HepG2 (cell line): ENCODE results near the gene ZNF22. TPM values are rescaled to one million over a fixed set of nuclear protein-coding genes. Genes with fewer than 3 reads are reported as not detected.

ENCODE experiments used
- CREB3 ChIP-seq: sonication (generic); formaldehyde crosslinking; IDR thresholded peaks from 2 replicates; pipeline ENCODE4 v1.5.0; 2020; ENCODE audit warnings: missing genetic modification reagents
- ELF3 ChIP-seq: IDR thresholded peaks from 2 replicates; pipeline ENCODE4 v1.6.1; 2016; ENCODE audit warnings: missing genetic modification reagents, missing compliant biosample characterization
- FOXA3 ChIP-seq: IDR thresholded peaks from 2 replicates; pipeline ENCODE4 v1.6.1; 2016; ENCODE audit warnings: missing genetic modification reagents, missing compliant biosample characterization
- FOXJ3 ChIP-seq: sonication (generic); formaldehyde crosslinking; IDR thresholded peaks from 2 replicates; pipeline ENCODE4 v1.4.0; 2020; ENCODE audit warnings: missing genetic modification reagents, mild to moderate bottlenecking, borderline replicate concordance
- GABPA ChIP-seq, 2 experiments: IDR thresholded peaks; 2 replicates each; pipeline ENCODE4 v1.6.1; 2011 to 2016; ENCODE audit warnings: low read depth in 2 of 2, low read length in 1 of 2, missing biosample characterization in 1 of 2, missing genetic modification characterization in 1 of 2
- GATAD2A ChIP-seq: IDR thresholded peaks from 2 replicates; pipeline ENCODE4 v1.6.1; 2016
- LCORL ChIP-seq, 2 experiments: fragments of 450-650 bp in 1 of 2; sonication (generic) in 1 of 2; formaldehyde crosslinking in 1 of 2; IDR thresholded peaks; 2 replicates each; pipeline versions ENCODE4 v1.5.0 to v1.6.1; 2017 to 2020; ENCODE audit warnings: antibody characterized with exemption in 1 of 2, missing genetic modification reagents in 1 of 2
- MEF2D ChIP-seq: sonication (generic); formaldehyde crosslinking; IDR thresholded peaks from 2 replicates; pipeline ENCODE4 v1.5.1; 2020; ENCODE audit warnings: mild to moderate bottlenecking, missing genetic modification reagents
- NR2F6 ChIP-seq, 2 experiments: IDR thresholded peaks; 2 replicates each; pipeline ENCODE4 v1.6.1; 2016; ENCODE audit warnings: antibody characterized with exemption in 1 of 2, mild to moderate bottlenecking in 1 of 2
- RFX1 ChIP-seq: fragments of 450-650 bp; IDR thresholded peaks from 2 replicates; pipeline ENCODE4 v1.6.1; 2017
- ZBTB8A ChIP-seq: sonication (generic); formaldehyde crosslinking; IDR thresholded peaks from 2 replicates; pipeline ENCODE4 v1.4.0; 2020; ENCODE audit warnings: mild to moderate bottlenecking, low read depth, missing genetic modification reagents, borderline replicate concordance
- ZNF546 ChIP-seq: sonication (generic); formaldehyde crosslinking; conservative IDR thresholded peaks from 2 replicates; pipeline ENCODE4 v1.8.1; 2023; ENCODE audit warnings: mild to moderate bottlenecking, missing genetic modification reagents
- ZNF770 ChIP-seq: sonication (generic); formaldehyde crosslinking; IDR thresholded peaks from 2 replicates; pipeline ENCODE4 v1.5.0; 2020; ENCODE audit warnings: mild to moderate bottlenecking, missing genetic modification reagents
- polyA plus RNA-seq, 8 experiments: library from polyadenylated mRNA; depleted of rRNA in 3 of 8; stranded (reverse) in 7 of 8; unstranded in 1 of 8; fragments of >200 nt; fragmentation: Illumina TruSeq in 4 of 8; extraction: Trizol in 4 of 8; gene quantifications; 2 replicates each; pipeline versions ENCODE4 v1.2.1 to v1.2.3, GENCODE V29; 2011 to 2016; ENCODE audit warnings: low read depth in 4 of 8, missing spikeins in 1 of 8, mixed read lengths in 1 of 8; ENCODE audit not compliant: insufficient read depth in 1 of 8
- total RNA-seq, 5 experiments: library from RNA; depleted of rRNA; stranded (reverse); fragments of >200 nt; fragmentation: Illumina TruSeq; extraction: Trizol; gene quantifications; 2 replicates each; pipeline ENCODE4 v1.2.3, GENCODE V29; 2016; ENCODE audit warnings: low read depth in 1 of 5
- TF ChIP-seq, protein P1 (sequence below): sonication (generic); formaldehyde crosslinking; IDR thresholded peaks from 2 replicates; pipeline ENCODE4 v1.4.0; 2020; ENCODE audit warnings: mild to moderate bottlenecking, missing genetic modification reagents, borderline replicate concordance
- TF ChIP-seq, protein P2 (sequence below): sonication (generic); formaldehyde crosslinking; IDR thresholded peaks from 2 replicates; pipeline ENCODE4 v1.4.0; 2020; ENCODE audit warnings: missing genetic modification reagents, mild to moderate bottlenecking, borderline replicate concordance
- TF ChIP-seq, protein P3 (sequence below): IDR thresholded peaks from 2 replicates; pipeline ENCODE4 v1.4.0; 2020; ENCODE audit warnings: mild to moderate bottlenecking, missing genetic modification reagents

The ZNF22 gene
- total and polyA plus RNA-seq, 2 of the 13 experiments (the other 11 are each of a cell fraction or from before 2014, with no cell fraction given), result 0.40 to 1.3 TPM

DNA sequence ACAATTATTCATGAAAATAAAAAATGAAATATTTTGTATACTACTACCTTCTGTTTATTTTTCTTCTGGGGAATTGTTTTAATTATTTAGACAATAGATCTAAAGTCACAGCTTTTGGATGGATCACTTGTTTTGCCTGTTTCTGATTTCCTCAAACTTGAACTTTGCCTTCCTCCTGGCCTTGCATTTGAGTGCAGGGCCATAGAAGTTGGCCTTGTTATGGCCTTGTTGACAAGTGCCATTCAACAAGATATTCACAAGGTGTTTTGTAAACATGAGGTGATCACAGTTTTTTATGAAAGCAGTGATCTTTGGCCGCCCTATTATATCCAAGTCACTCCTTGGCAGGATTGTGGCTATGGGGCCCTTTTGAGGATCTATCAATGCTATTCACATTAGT lies 4.6 kb downstream of the ZNF22 start (continued):
- no peak for TF ChIP-seq ZBTB8A
- TF ChIP-seq FOXA3, result peak; percentile 97
- TF ChIP-seq CREB3, result no peak
- TF ChIP-seq, protein P1, sequence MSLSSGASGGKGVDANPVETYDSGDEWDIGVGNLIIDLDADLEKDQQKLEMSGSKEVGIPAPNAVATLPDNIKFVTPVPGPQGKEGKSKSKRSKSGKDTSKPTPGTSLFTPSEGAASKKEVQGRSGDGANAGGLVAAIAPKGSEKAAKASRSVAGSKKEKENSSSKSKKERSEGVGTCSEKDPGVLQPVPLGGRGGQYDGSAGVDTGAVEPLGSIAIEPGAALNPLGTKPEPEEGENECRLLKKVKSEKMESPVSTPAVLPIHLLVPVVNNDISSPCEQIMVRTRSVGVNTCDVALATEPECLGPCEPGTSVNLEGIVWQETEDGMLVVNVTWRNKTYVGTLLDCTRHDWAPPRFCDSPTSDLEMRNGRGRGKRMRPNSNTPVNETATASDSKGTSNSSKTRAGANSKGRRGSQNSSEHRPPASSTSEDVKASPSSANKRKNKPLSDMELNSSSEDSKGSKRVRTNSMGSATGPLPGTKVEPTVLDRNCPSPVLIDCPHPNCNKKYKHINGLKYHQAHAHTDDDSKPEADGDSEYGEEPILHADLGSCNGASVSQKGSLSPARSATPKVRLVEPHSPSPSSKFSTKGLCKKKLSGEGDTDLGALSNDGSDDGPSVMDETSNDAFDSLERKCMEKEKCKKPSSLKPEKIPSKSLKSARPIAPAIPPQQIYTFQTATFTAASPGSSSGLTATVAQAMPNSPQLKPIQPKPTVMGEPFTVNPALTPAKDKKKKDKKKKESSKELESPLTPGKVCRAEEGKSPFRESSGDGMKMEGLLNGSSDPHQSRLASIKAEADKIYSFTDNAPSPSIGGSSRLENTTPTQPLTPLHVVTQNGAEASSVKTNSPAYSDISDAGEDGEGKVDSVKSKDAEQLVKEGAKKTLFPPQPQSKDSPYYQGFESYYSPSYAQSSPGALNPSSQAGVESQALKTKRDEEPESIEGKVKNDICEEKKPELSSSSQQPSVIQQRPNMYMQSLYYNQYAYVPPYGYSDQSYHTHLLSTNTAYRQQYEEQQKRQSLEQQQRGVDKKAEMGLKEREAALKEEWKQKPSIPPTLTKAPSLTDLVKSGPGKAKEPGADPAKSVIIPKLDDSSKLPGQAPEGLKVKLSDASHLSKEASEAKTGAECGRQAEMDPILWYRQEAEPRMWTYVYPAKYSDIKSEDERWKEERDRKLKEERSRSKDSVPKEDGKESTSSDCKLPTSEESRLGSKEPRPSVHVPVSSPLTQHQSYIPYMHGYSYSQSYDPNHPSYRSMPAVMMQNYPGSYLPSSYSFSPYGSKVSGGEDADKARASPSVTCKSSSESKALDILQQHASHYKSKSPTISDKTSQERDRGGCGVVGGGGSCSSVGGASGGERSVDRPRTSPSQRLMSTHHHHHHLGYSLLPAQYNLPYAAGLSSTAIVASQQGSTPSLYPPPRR, result peak; percentile 83; the same call in 1 of the 2 replicates
- no peak for TF ChIP-seq NR2F6 (IDR thresholded peaks at IDR 0.05)
- TF ChIP-seq NR2F6 (CRISPR knock-in tag; IDR thresholded peaks at IDR 0.05), result peak; percentile 75
- TF ChIP-seq MEF2D (CRISPR knock-in tag), result peak; percentile 63; the same call in 1 of the 2 replicates
- peak; percentile 62; the same call in 1 of the 2 replicates for TF ChIP-seq FOXJ3 (CRISPR knock-in tag)
- TF ChIP-seq, protein P2, sequence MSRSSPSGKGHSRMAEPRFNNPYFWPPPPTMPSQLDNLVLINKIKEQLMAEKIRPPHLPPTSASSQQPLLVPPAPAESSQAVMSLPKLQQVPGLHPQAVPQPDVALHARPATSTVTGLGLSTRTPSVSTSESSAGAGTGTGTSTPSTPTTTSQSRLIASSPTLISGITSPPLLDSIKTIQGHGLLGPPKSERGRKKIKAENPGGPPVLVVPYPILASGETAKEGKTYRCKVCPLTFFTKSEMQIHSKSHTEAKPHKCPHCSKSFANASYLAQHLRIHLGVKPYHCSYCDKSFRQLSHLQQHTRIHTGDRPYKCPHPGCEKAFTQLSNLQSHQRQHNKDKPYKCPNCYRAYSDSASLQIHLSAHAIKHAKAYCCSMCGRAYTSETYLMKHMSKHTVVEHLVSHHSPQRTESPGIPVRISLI, result peak; percentile 82
- no peak for TF ChIP-seq ZNF770 (CRISPR knock-in tag)
- TF ChIP-seq RFX1, result no peak
- no peak for TF ChIP-seq LCORL (IDR thresholded peaks at IDR 0.05)
- TF ChIP-seq LCORL (CRISPR knock-in tag; IDR thresholded peaks at IDR 0.05), result 0 out of 2 replicates have a peak, but pooled peaks have one; percentile 35
- TF ChIP-seq, protein P3, sequence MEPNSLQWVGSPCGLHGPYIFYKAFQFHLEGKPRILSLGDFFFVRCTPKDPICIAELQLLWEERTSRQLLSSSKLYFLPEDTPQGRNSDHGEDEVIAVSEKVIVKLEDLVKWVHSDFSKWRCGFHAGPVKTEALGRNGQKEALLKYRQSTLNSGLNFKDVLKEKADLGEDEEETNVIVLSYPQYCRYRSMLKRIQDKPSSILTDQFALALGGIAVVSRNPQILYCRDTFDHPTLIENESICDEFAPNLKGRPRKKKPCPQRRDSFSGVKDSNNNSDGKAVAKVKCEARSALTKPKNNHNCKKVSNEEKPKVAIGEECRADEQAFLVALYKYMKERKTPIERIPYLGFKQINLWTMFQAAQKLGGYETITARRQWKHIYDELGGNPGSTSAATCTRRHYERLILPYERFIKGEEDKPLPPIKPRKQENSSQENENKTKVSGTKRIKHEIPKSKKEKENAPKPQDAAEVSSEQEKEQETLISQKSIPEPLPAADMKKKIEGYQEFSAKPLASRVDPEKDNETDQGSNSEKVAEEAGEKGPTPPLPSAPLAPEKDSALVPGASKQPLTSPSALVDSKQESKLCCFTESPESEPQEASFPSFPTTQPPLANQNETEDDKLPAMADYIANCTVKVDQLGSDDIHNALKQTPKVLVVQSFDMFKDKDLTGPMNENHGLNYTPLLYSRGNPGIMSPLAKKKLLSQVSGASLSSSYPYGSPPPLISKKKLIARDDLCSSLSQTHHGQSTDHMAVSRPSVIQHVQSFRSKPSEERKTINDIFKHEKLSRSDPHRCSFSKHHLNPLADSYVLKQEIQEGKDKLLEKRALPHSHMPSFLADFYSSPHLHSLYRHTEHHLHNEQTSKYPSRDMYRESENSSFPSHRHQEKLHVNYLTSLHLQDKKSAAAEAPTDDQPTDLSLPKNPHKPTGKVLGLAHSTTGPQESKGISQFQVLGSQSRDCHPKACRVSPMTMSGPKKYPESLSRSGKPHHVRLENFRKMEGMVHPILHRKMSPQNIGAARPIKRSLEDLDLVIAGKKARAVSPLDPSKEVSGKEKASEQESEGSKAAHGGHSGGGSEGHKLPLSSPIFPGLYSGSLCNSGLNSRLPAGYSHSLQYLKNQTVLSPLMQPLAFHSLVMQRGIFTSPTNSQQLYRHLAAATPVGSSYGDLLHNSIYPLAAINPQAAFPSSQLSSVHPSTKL (CRISPR knock-in tag), result peak; percentile 94
- no peak for TF ChIP-seq ZNF546 (CRISPR knock-in tag)
- TF ChIP-seq ELF3 (CRISPR knock-in tag), result peak; percentile 67; the same call in 1 of the 2 replicates
- TF ChIP-seq GATAD2A (CRISPR knock-in tag), result peak; percentile 91
- no peak for TF ChIP-seq GABPA (IDR thresholded peaks at IDR 0.05; ENCODE audit: low read depth, low read length)
- peak; percentile 16; the same call in 1 of the 2 replicates for TF ChIP-seq GABPA (CRISPR knock-in tag; IDR thresholded peaks at IDR 0.05; ENCODE audit: low read depth)
